GM19043 (cell line): ENCODE results near the gene PRRT2.
A peak's percentile ranks its signal among the peaks of the same experiment; 100 is the strongest.

Experiments used
- ATAC-seq: cut with Tn5 transposase; IDR thresholded peaks from one replicate; pipeline ENCODE4 v1.9.1; 2021; ENCODE audit warnings: low read depth; ENCODE audit not compliant: unreplicated experiment

PRRT2 gene

DNA sequence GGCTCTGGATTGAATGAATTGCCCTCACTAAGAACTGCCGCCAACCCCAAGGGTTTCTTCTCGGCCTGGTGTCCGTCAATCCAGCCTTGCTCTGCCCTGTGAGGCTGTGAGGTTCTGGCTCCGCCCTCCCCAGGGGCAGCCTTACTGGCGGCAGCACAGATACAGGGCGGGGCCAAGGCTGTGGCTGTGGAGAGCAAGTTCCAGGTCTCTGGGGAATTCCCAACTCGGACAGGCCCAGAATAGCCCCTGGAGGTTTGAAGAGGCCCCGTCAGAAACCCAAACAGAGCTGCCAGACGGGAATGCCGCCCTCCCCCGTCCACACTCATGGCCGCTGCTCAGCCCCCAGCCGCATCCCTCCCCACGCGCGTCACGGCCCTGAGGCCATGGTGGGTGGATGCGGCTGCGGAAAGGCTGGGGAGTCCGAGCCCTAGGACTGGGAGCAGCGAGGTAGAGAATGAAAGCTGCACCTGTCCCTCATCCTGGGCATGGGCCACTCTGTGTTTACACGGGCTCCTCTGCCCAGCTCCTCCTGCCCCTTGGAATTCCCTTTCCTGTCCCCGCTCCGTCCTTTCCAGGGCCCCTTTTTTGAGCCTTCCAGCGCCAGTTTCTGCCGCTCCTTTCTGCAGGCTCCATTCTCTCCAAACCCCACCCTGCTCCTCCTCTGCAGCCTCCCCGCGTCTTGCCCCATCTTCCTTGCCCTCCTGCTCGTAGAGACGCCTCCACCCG lies 660 bp upstream of the PRRT2 start:
- ATAC-seq, result no peak

DNA sequence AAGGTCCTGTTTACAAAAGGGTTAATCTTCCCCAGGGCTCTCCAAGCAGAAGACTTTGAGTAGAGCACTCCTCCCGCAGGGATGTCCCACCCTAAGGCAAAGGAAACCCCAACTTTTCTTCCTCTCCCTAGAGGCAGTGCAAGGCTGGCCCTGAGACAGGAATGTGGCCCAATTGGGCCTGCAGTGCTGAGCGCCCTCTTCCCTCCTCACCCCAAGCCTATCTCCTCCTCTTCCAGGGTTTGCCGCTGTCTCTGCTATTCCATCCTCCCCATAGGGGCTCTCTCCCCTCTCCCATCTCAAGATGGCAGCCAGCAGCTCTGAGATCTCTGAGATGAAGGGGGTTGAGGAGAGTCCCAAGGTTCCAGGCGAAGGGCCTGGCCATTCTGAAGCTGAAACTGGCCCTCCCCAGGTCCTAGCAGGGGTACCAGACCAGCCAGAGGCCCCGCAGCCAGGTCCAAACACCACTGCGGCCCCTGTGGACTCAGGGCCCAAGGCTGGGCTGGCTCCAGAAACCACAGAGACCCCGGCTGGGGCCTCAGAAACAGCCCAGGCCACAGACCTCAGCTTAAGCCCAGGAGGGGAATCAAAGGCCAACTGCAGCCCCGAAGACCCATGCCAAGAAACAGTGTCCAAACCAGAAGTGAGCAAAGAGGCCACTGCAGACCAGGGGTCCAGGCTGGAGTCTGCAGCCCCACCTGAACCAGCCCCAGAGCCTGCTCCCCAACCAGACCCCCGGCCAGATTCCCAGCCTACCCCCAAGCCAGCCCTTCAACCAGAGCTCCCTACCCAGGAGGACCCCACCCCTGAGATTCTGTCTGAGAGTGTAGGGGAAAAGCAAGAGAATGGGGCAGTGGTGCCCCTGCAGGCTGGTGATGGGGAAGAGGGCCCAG lies 1.0 kb downstream of the PRRT2 start:
- ATAC-seq, result no peak

DNA sequence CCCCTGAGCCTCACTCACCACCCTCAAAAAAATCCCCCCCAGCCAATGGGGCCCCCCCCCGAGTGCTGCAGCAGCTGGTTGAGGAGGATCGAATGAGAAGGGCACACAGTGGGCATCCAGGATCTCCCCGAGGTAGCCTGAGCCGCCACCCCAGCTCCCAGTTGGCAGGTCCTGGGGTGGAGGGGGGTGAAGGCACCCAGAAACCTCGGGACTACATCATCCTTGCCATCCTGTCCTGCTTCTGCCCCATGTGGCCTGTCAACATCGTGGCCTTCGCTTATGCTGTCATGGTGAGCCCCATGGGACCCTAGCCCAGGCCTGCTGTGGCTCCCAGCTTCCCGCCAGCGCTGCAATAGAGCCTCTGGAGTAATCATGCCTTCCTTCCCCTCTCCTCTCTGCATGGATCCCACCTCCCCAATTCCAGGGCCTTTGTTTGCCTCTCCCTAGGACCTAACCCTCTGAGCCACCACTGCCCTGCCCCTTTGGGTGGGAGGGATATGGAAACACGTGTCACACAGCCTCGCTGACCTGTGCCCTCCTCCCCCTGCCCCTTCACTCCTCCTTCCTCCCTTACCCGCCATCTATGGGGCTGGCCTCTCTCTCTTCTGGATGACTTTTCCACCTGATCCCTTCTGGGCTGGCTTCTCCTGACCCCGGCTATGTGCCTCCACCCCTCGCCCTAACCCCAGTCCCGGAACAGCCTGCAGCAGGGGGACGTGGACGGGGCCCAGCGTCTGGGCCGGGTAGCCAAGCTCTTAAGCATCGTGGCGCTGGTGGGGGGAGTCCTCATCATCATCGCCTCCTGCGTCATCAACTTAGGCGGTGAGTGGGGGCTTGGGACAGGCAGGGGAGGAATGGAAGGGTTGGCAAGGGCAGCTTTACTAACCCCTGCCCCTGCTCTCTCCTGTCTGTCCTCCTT lies 1.9 kb downstream of the PRRT2 start:
- no peak for ATAC-seq

- ATAC-seq, result no peak
Observed at GRCh38 chr16:29814592-29814991, 2.6 kb downstream of the PRRT2 start.

DNA sequence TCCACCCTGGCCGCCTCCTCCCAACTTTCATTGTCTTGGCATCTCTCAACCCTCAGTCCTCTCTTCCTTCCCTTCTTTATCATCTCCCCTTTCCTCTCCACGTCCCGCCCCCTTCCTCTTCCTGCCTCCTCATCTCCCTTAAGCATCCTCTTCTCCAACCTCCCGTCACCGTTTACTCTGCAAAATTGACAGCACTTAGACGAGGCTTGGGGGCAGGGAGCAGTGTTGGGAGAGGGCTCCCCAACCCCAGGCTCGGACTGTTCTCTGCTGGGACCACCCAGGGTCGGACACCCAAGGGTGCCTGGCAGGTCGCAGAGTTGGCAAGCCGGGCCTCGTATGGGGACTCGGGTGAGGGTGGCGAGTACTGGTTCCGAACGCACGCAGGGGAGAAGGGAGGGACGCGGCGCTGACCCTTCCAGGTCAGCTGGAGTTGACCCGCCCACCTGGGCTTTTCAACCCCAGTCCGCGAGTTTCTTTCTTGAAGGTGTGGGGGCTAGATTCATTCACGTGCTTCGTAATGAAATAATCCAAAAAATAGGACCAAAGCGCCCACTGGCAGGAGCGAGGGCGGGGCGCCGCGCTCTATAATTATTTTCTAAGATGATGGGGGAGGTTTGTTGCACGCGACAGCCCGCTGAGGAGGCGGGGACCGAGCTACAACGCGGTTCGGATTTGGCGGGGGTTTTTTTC lies 3.2 kb downstream of the PRRT2 start:
- ATAC-seq, result no peak

DNA sequence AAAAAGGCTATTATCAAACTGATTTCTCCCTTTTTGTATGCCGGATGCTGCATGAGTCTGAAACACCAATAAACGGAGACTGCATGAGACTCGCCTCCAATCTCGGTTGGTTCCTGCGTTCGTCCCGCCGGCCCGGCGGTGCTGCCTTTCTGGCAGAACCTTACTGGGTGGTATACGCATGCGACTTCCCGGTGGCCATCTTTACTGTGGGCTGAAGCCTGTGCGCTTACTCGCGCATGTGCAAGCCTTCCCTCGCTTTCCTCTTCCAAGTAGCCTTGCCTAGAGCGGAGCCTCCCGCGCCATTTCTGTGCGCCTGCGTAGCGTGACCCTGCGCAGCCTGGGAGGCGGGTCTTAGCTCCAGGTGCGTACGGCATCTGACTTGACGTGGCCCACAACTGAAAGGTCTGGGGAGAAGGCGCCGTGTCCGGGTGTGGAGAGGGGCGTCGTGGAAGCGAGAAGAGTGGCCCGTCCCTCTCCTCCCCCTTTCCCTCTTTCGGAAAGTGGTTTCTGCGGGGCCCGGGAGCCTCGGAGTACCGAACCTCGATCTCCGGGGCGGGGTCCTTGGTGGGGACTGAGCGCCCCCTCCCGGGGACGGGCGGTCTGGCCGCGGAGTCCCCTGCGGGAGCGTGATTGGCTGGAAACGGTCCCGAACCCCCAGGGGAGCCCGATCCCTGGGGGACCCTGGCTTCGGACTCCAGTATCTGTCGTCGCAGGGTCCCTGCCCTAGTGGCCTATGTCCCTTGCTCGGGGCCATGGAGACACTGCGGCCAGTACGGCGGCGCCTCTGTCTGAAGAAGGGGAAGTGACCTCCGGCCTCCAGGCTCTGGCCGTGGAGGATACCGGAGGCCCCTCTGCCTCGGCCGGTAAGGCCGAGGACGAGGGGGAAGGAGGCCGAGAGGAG lies 4.0 kb downstream of the PRRT2 start, which contains the start of gene PAGR1:
PAGR1 (plus strand) TSS at position 360 of the 901 bp plus-strand sequence; CDS start at position 734, 374 bp downstream.
- peak; percentile 44 for ATAC-seq

DNA sequence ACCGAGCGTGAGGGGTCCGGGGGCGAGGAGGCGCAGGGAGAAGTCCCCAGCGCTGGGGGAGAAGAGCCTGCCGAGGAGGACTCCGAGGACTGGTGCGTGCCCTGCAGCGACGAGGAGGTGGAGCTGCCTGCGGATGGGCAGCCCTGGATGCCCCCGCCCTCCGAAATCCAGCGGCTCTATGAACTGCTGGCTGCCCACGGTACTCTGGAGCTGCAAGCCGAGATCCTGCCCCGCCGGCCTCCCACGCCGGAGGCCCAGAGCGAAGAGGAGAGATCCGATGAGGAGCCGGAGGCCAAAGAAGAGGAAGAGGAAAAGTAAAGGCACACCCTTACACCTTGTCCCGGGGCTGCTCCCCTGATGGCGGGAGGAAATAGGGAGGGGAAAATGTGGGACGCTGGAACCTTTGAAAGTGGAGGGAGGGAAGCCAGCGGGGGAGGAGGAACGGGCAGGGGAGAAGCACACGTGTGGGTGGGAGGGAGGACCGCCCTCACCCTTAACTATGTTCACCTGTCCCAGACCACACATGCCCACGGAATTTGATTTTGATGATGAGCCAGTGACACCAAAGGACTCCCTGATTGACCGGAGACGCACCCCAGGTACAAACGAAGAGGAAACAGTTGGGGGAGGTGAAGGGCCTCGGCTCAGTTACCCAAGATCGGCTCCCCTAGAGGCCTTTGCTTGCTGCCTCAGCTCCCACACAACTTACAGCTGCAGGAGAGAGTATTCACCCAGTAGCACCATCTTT lies 4.9 kb downstream of the PRRT2 start:
- ATAC-seq, result peak; percentile 3

DNA sequence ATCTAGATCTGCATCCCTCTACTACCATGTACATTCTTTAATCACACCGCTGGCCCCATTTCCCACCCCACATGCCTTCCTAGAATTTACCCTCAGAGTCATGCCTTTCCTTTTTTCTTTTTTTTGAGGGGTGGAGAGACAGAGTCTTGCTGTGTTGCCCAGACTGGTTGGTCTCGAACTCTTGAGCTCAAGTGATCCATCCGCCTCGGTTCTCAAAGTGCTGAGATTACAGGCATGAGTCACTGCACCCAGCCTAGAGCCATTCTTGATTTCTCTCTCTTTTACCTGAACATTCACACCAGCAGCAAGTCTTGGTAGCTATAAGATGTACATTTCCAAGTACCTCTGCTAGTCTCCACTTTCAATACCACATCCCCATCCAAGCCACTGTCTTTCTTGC lies 6.1 kb downstream of the PRRT2 start:
- ATAC-seq, result no peak

GRCh38 chr16:29819506-29819905 lies 7.5 kb downstream of the PRRT2 start:
- ATAC-seq, result no peak

DNA sequence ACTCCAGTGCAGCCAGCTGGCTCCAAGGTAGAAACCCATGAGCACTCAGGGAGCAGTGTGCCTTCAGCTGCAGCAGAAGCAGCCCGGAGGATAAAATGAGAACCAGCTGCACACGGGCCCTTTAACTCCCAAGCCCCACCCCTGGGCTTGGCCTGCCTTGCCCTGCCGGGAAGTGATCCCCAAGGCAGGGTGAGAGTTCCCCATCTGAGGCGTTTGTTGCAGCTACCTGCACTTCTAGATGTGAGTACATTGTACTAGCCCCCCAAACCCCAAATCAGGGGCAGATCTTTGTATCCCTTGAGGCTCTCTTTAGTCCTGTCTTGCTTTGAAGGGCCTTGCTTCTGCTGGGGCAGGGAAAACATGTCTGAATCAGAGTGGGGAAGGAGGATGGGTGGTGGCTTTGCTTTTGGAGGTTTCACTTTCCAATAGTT lies 8.3 kb downstream of the PRRT2 start, which contains the start of gene MVP:
MVP (plus strand) TSS at position 192 of the 431 bp plus-strand sequence. CDS start 10,088 bp downstream, outside the sequence.
- ATAC-seq, result no peak

- ATAC-seq, result no peak
Observed at GRCh38 chr16:29820730-29821642, 9.0 kb downstream of the PRRT2 start.

GRCh38 chr16:29821643-29822115 lies 9.7 kb downstream of the PRRT2 start:
- ATAC-seq, result no peak

DNA sequence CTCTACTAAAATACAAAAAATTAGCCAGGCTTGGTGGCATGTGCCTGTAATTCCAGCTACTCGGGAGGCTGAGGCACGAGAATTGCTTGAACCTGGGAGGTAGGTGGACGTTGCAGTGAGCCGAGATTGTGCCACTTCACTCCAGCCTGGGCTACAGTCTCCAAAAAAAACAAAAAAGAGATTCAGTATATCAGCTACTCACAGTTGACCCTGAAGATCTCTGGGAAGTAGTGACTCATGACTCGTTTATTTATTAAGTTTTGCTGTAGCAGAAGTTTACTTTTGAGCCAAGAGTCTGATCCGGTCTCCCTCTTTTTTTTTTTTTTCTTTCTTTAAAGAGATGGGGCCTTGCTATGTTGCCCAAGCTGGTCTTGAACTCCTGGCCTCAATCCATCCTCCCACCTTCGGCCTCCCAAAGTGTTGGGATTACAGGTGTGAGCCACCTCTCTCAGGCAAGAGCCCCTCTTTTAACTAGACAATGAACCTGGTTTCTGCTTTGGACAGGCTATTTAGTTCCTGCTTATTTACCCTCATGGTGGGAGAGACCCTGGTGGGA lies 12.7 kb downstream of the PRRT2 start:
- ATAC-seq, result no peak

DNA sequence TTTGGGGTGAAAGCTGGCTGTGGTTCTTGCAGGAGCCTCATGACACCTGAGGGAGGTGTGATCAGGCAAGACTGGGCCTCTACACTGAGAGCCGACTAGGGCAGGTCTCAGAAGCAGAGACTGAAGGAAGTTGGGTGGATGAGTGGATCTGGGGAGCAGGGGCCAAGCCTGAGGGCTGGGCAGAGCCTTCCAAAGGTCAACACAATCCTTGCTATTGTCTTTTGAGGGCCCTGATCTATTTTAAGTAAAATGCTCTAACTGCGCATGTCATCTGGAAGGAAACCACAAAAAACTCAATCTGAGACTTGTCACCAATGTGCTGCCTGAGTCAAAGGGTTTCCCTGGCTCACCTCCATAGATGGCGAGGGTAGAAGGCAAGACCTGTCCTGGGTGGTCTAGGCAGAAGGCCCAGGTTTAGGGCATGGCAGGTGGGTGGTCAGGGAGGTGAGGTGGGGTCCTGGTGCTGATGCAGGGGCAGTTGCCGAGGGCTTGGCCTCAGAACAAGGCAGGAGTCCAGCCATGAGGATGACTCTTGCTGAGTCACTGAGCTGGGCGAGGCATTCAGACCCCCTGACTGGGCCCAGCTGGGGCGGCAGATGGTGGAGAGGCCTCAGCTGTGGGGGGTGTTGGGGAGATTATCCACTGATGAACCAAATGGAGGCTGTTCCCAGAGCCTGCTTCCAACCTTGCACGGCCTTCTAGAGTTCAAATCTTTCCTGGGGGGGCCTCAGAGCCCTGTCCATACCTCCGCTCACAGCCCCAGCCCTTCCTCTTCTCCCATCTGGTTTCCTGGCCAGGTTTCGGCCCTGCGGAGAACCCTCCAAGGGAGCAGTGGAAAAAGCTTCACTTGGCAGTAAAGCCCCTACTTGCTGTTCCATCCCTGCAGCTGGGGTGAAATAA lies 13.4 kb downstream of the PRRT2 start:
- no peak for ATAC-seq

GRCh38 chr16:29826342-29826695 lies 14.3 kb downstream of the PRRT2 start:
- ATAC-seq, result no peak

GRCh38 chr16:29830774-29831173 lies 18.8 kb downstream of the PRRT2 start:
- no peak for ATAC-seq
